A673 (cell line): Measurements from ENCODE around the gene PALB2. TPM values are rescaled to one million over a fixed set of nuclear protein-coding genes. Genes with fewer than 3 reads are reported as not detected.

Experiments
- BruUV-seq: library from RNA; stranded (reverse); fragments of 400-500 nt; replicated peaks from 2 replicates; lab custom pipeline; 2021; lab: Mats Ljungman, UMichigan
- CTCF ChIA-PET: fragments of 300-600 bp; sonication (Branson Sonifier 250); formaldehyde crosslinking; loops from one replicate; lab custom pipeline; 2022; ENCODE audit warnings: antibody characterized with exemption; lab: Charles Lee
- POLR2A ChIA-PET: fragments of 300-600 bp; sonication (Branson Sonifier 250); formaldehyde crosslinking; loops from one replicate; lab custom pipeline; 2022; ENCODE audit warnings: antibody characterized with exemption; ENCODE audit not compliant: low non-redundant PET; lab: Charles Lee
- DNase-seq: peaks from one replicate; pipeline ENCODE4 v3.0.0-alpha.2; 2015; ENCODE audit warnings: low spot score
- H3K27ac ChIP-seq: fragments of 200-600 bp; sonication (generic); 2 replicates; pipeline ENCODE4 v1.5.1; 2016; ENCODE audit warnings: mixed run types, low read depth, mild to moderate bottlenecking, mixed read lengths, antibody characterized with exemption, low read length; ENCODE audit not compliant: poor library complexity, severe bottlenecking
- H3K27me3 ChIP-seq: fragments of 200-600 bp; sonication (generic); replicated peaks from 2 replicates; pipeline ENCODE4 v1.6.1; 2017; ENCODE audit warnings: mixed run types, low read depth, mild to moderate bottlenecking, mixed read lengths, antibody characterized with exemption, low read length; ENCODE audit not compliant: insufficient read depth, poor library complexity
- H3K36me3 ChIP-seq: fragments of 200-600 bp; sonication (generic); 2 replicates; pipeline ENCODE4 v1.6.1; 2016; ENCODE audit warnings: mixed run types, mild to moderate bottlenecking, mixed read lengths, antibody characterized with exemption, low read length; ENCODE audit not compliant: insufficient read depth, poor library complexity, severe bottlenecking
- H3K4me1 ChIP-seq: fragments of 200-600 bp; sonication (generic); 2 replicates; pipeline ENCODE4 v1.6.1; 2017; ENCODE audit warnings: mixed run types, mild to moderate bottlenecking, mixed read lengths, antibody characterized with exemption, low read length; ENCODE audit not compliant: insufficient read depth, poor library complexity, severe bottlenecking
- H3K4me3 ChIP-seq: fragments of 200-600 bp; sonication (generic); 2 replicates; pipeline ENCODE4 v1.5.1; 2016; ENCODE audit warnings: low read depth, mixed run types, mild to moderate bottlenecking, mixed read lengths, low read length; ENCODE audit not compliant: poor library complexity, severe bottlenecking
- H3K9me3 ChIP-seq: fragments of 200-600 bp; sonication (generic); 2 replicates; pipeline ENCODE4 v1.6.1; 2016; ENCODE audit warnings: mixed run types, low read depth, mild to moderate bottlenecking, mixed read lengths, antibody characterized with exemption, low read length; ENCODE audit not compliant: poor library complexity, severe bottlenecking
- EZH2 ChIP-seq: fragments of 200-600 bp; sonication (generic); IDR thresholded peaks from 2 replicates; pipeline ENCODE4 v1.6.1; 2017; ENCODE audit warnings: borderline replicate concordance, low read depth, mild to moderate bottlenecking, mixed read lengths, antibody characterized with exemption, low read length; ENCODE audit not compliant: poor library complexity, severe bottlenecking
- intact Hi-C: fragments of 100-400 bp; cut with micrococcal nuclease; formaldehyde crosslinking; loops from one replicate; pipeline ENCODE4 v1.10.0; 2022; ENCODE audit not compliant: unreplicated experiment
- total RNA-seq: library from RNA; stranded (reverse); gene quantifications from 2 replicates; pipeline ENCODE4 v1.2.3, GENCODE V29; 2021
- TF ChIP-seq, protein P1 (sequence below): fragments of 300-800, 200-600 bp; sonication (generic); conservative IDR thresholded peaks from 2 replicates; pipeline ENCODE4 v1.5.1; 2017; ENCODE audit warnings: low read depth, mild to moderate bottlenecking, antibody characterized with exemption, low read length, moderate library complexity, mixed read lengths

The PALB2 gene
- total RNA-seq, 1 experiment from 2014 or later, result 27.2 TPM

DNA sequence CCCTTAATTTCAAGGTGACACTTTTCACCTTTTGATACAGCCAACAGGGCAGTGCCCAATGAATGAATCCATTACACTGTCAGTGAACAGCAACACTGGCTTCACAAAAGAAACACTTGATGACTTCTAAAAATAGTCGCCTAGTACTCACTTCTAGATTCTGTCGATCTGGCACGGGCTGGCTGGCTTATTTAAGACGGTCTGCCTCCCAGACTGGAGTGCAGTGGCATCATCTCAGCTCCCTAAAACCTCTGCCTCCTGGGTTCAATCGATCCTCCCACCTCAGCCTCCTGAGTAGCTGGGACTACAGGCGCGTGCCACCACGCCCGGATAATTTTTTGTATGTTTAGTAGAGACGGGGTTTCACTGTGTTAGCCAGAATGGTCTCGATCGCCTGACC is 46.9 kb downstream of the PALB2 start:
- intact Hi-C loops, result no loop called here
- no peaks in the 10 kb centered on the region for H3K9me3 ChIP-seq
- no TSS peak for BruUV-seq
- no peak for TF ChIP-seq EZH2
- TF ChIP-seq, protein P1, sequence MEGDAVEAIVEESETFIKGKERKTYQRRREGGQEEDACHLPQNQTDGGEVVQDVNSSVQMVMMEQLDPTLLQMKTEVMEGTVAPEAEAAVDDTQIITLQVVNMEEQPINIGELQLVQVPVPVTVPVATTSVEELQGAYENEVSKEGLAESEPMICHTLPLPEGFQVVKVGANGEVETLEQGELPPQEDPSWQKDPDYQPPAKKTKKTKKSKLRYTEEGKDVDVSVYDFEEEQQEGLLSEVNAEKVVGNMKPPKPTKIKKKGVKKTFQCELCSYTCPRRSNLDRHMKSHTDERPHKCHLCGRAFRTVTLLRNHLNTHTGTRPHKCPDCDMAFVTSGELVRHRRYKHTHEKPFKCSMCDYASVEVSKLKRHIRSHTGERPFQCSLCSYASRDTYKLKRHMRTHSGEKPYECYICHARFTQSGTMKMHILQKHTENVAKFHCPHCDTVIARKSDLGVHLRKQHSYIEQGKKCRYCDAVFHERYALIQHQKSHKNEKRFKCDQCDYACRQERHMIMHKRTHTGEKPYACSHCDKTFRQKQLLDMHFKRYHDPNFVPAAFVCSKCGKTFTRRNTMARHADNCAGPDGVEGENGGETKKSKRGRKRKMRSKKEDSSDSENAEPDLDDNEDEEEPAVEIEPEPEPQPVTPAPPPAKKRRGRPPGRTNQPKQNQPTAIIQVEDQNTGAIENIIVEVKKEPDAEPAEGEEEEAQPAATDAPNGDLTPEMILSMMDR, result no peak
- H3K27me3 ChIP-seq, result no peaks in the 10 kb centered on the region
- no peak overlapping the region for H3K27ac ChIP-seq
- peaks cover 8% of the 10 kb centered on the region for H3K4me1 ChIP-seq
- ChIA-PET CTCF (no interaction called here), POLR2A (no interaction called here)
- peaks cover 41% of the 10 kb centered on the region for H3K36me3 ChIP-seq
- no peak for DNase-seq
- no peak overlapping the region for H3K4me3 ChIP-seq

DNA sequence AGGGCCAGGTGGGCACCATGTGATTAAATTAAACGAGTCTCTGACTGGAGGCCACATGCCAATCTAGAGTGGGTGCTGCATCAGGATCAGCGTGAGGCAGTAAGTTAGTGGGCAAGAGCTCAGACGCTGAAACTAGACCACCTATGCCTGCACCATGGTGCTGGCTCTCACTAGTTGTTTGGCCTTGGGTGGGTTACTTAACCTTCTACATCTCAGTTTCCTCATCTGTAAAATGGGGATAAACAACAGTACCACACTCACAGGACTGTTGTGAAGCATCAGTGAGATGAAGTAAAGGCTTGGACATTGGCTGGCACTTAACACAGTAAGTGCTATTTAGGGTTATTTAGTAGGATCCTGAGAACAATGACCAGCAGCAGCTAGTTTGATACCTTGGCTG is 50.9 kb downstream of the PALB2 start:
- POLR2A ChIA-PET, result no interaction called here
- CTCF ChIA-PET, result no interaction called here
- H3K36me3 ChIP-seq, result peaks cover 74% of the 10 kb centered on the region

DNA sequence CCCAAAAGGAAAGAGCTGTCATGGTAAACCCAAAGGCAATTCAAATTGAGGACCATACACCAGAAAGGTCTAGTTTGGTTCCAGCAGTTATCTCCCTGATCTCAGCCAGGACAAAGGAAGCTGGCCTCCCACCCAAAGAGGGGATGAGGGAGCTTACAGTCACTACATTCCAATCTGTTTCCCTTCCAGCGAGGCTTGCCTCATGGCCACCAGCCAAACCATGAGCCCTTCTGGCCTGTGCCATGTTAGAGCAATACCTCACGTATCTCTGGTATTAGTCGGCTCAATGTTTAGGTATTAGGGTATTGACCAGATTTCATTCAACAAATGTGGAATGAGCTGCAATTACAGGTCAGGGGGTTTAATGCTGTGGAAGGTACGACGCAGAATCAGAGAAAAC is 53.4 kb downstream of the PALB2 start:
- H3K36me3 ChIP-seq, result peaks cover 76% of the 10 kb centered on the region
- H3K27ac ChIP-seq, result peak overlapping the region; percentile 23
- CTCF ChIA-PET, result interaction anchor here (0.5 kb wide), 1 partner anchor 25 kb away, joined by 3 read pairs; no protein-coding TSS in a partner anchor

More for the DNA sequence above, 50.9 kb downstream of the PALB2 start:
- Histone ChIP-seq H3K4me3 (no peak overlapping the region), H3K4me1 (no peaks in the 10 kb centered on the region), H3K27ac (no peak overlapping the region), H3K9me3 (no peaks in the 10 kb centered on the region), H3K27me3 (no peaks in the 10 kb centered on the region)
- no TSS peak for BruUV-seq
- DNase-seq, result no peak
- intact Hi-C loops, result no loop called here
- no peak for TF ChIP-seq EZH2
- TF ChIP-seq, protein P1, result no peak

More for the DNA sequence above, 53.4 kb downstream of the PALB2 start:
- H3K4me3 ChIP-seq, result no peak overlapping the region
- H3K4me1 ChIP-seq, result no peaks in the 10 kb centered on the region
- no peak for DNase-seq
- no peaks in the 10 kb centered on the region for H3K27me3 ChIP-seq
- intact Hi-C loops, result no loop called here
- TF ChIP-seq EZH2, result no peak
- TF ChIP-seq, protein P1, result no peak
- BruUV-seq, result no TSS peak
- POLR2A ChIA-PET, result no interaction called here
- H3K9me3 ChIP-seq, result no peaks in the 10 kb centered on the region
